ENCODE data around the gene VCX2.

VCX2 gene

DNA sequence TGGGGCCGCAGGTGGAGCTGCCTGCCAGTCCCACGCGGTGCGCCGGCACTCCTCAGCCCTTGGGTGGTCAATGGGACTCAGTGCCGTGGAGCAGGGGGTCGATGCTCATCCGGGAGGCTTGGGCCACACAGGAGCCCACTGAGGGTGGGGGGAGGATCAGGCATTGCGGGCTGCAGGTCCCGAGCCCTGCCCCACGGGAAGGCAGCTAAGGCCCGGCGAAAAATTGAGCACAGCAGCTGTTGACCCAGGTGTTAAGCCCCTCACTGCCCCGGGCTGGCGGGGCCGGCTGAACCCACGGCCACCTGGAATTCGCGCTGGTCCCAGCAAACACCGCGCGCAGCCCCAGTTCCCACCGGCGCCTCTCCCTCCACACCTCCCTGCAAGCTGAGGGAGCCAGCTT is 26.1 kb downstream of the VCX2 start:
- H3K4me3 ChIP-seq (ENCODE audit: low read length) = no peak overlapping the region
- TF ChIP-seq, protein P1, sequence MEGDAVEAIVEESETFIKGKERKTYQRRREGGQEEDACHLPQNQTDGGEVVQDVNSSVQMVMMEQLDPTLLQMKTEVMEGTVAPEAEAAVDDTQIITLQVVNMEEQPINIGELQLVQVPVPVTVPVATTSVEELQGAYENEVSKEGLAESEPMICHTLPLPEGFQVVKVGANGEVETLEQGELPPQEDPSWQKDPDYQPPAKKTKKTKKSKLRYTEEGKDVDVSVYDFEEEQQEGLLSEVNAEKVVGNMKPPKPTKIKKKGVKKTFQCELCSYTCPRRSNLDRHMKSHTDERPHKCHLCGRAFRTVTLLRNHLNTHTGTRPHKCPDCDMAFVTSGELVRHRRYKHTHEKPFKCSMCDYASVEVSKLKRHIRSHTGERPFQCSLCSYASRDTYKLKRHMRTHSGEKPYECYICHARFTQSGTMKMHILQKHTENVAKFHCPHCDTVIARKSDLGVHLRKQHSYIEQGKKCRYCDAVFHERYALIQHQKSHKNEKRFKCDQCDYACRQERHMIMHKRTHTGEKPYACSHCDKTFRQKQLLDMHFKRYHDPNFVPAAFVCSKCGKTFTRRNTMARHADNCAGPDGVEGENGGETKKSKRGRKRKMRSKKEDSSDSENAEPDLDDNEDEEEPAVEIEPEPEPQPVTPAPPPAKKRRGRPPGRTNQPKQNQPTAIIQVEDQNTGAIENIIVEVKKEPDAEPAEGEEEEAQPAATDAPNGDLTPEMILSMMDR (IDR thresholded peaks at IDR 0.05; ENCODE audit: insufficient read depth, low read depth, low read length, missing control alignments) = no peak
- DNase-seq (ENCODE audit: low read depth) = no peak

- TF ChIP-seq, protein P1 (IDR thresholded peaks at IDR 0.05; ENCODE audit: insufficient read depth, low read depth, low read length, missing control alignments) = no peak
- no peak for DNase-seq (ENCODE audit: low read depth)
- no peak overlapping the region for H3K4me3 ChIP-seq (ENCODE audit: low read length)
Observed at GRCh38 chrX:8141896-8142295, 29.2 kb downstream of the VCX2 start.

GRCh38 chrX:8140986-8141744 is 29.9 kb downstream of the VCX2 start:
- TF ChIP-seq, protein P1 (IDR thresholded peaks at IDR 0.05; ENCODE audit: insufficient read depth, low read depth, low read length, missing control alignments) = no peak
- no peak overlapping the region for H3K4me3 ChIP-seq (ENCODE audit: low read length)
- DNase-seq (ENCODE audit: low read depth) = no peak

GRCh38 chrX:8139716-8140115 is 31.4 kb downstream of the VCX2 start:
- TF ChIP-seq, protein P1 (IDR thresholded peaks at IDR 0.05; ENCODE audit: insufficient read depth, low read depth, low read length, missing control alignments) = no peak
- DNase-seq (ENCODE audit: low read depth) = peak; percentile 75
- H3K4me3 ChIP-seq (ENCODE audit: low read length) = no peak overlapping the region

DNA sequence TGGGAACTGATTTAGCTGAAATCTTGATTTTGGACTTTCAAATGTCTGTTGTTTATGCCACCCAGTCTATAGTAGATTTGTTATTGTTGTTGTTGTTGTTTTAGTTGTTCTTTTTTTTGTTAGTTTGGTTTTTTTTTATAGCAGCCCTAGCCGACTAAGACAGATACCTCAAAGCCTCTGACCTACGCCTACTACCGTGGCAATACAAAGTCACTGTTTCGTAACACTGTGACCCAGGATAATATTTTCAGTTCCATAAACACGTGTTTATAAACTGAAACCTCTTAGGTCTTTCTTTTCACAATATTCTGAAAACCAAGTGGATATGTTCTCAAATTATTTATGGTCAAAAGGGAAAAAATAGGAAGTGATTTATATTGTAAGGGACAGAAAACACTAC is 32.8 kb downstream of the VCX2 start:
- H3K4me3 ChIP-seq (ENCODE audit: low read length) = no peak overlapping the region
- TF ChIP-seq, protein P1 (IDR thresholded peaks at IDR 0.05; ENCODE audit: insufficient read depth, low read depth, low read length, missing control alignments) = no peak
- no peak for DNase-seq (ENCODE audit: low read depth)

DNA sequence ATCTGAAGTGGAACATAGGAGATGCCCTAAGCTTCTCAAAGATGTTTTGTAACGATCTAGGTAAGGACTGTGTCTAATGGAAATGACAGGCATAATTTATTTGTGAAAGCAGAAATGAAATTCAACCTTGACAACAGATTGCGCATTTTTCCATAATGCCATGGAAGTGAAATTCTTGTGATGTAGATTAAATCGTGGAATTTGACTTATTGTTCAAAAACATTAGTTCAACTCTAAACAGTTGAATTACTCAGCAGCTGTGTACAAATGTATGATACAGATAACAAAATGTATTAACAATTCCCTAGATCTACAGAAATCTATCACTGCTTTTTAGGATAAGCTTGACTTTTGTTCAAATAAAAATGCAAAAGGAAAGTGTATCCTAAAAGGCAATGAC is 44.4 kb downstream of the VCX2 start:
- no peak overlapping the region for H3K4me3 ChIP-seq (ENCODE audit: low read length)
- TF ChIP-seq, protein P1 (IDR thresholded peaks at IDR 0.05; ENCODE audit: insufficient read depth, low read depth, low read length, missing control alignments) = no peak

DNA sequence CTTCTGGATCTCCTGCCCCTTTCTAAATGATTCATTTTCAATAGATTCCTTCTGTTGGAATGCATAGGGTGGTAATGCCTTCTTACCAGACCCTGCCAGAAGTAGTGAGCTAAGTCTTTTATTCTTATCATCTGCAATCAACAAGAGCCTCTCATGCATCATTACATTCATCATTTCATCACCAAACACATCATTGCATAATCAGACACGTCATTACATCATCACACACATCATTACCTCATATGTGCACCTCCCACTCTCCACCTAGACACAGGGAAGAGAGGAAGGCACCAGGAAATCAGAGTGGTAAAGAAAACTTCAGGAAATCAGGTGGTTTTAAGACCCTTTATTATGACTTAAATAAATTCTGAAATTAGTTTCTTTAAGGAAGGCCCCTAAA is 45.0 kb downstream of the VCX2 start:
- no peak for DNase-seq (ENCODE audit: low read depth)
- TF ChIP-seq, protein P1 (IDR thresholded peaks at IDR 0.05; ENCODE audit: insufficient read depth, low read depth, low read length, missing control alignments) = no peak
- no peak overlapping the region for H3K4me3 ChIP-seq (ENCODE audit: low read length)

More for the DNA sequence above, 44.4 kb downstream of the VCX2 start:
- no peak for DNase-seq (ENCODE audit: low read depth)
